ENCODE data around the gene USP49.

DNA sequence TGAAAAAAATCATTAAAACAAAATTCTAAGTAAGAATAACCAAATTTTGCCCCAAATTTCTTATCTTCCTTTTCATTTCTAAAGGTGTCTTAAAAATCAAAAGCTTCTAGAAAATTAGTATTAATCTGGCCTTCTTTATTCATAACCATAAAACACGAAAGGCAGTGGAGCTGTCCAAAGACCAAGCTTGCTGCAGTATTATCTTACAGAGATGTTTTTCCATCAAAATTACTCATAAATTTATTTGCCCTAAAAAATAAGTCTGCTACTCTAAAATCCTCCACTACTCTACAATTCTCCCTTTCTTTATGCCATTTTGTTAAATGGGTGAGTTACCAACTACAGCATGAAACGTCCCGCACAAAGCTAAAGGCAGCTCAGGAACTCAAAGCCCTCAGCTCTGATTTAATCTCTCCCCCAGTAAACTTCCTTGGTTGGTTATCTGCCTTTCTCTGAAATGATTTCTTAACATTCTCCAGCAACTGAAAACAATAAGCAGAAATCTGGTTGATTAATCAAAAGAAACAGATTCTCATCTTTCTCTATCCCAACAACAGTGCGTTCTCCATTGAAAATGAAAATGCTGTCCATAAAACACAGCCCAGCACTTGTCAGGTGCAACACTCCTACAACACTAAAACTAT, 2.1 kb downstream of the USP49 start:
- TF ChIP-seq EZH2phosphoT487 (IDR thresholded peaks at IDR 0.05; ENCODE audit: borderline replicate concordance, low read depth, low read length) (no peak), CTCF (conservative IDR thresholded peaks at IDR 0.05; ENCODE audit: low read length) (no peak)

Measured in OCI-LY7 (cell line).